A673 (cell line): ENCODE data around the gene OR7C1. TPM values are rescaled to one million over a fixed set of nuclear protein-coding genes. Genes with fewer than 3 reads are reported as not detected.

Experiments used
- Bru-seq: library from RNA; stranded (reverse); fragments of 400-500 nt; gene quantifications from one replicate; lab custom pipeline; 2021; lab: Mats Ljungman, UMichigan
- BruChase-seq, 2 experiments: library from RNA; stranded (reverse); fragments of 400-500 nt; gene quantifications; one replicate each; lab custom pipeline; 2021; lab: Mats Ljungman, UMichigan
- BruUV-seq: library from RNA; stranded (reverse); fragments of 400-500 nt; replicated peaks from 2 replicates; lab custom pipeline; 2021; lab: Mats Ljungman, UMichigan
- CTCF ChIA-PET: fragments of 300-600 bp; sonication (Branson Sonifier 250); formaldehyde crosslinking; loops from one replicate; lab custom pipeline; 2022; ENCODE audit warnings: antibody characterized with exemption; lab: Charles Lee
- POLR2A ChIA-PET: fragments of 300-600 bp; sonication (Branson Sonifier 250); formaldehyde crosslinking; loops from one replicate; lab custom pipeline; 2022; ENCODE audit warnings: antibody characterized with exemption; ENCODE audit not compliant: low non-redundant PET; lab: Charles Lee
- DNase-seq: peaks from one replicate; pipeline ENCODE4 v3.0.0-alpha.2; 2015; ENCODE audit warnings: low spot score
- H3K27ac ChIP-seq: fragments of 200-600 bp; sonication (generic); 2 replicates; pipeline ENCODE4 v1.5.1; 2016; ENCODE audit warnings: mixed run types, low read depth, mild to moderate bottlenecking, mixed read lengths, antibody characterized with exemption, low read length; ENCODE audit not compliant: poor library complexity, severe bottlenecking
- H3K27me3 ChIP-seq: fragments of 200-600 bp; sonication (generic); replicated peaks from 2 replicates; pipeline ENCODE4 v1.6.1; 2017; ENCODE audit warnings: mixed run types, low read depth, mild to moderate bottlenecking, mixed read lengths, antibody characterized with exemption, low read length; ENCODE audit not compliant: insufficient read depth, poor library complexity
- H3K36me3 ChIP-seq: fragments of 200-600 bp; sonication (generic); 2 replicates; pipeline ENCODE4 v1.6.1; 2016; ENCODE audit warnings: mixed run types, mild to moderate bottlenecking, mixed read lengths, antibody characterized with exemption, low read length; ENCODE audit not compliant: insufficient read depth, poor library complexity, severe bottlenecking
- H3K4me1 ChIP-seq: fragments of 200-600 bp; sonication (generic); 2 replicates; pipeline ENCODE4 v1.6.1; 2017; ENCODE audit warnings: mixed run types, mild to moderate bottlenecking, mixed read lengths, antibody characterized with exemption, low read length; ENCODE audit not compliant: insufficient read depth, poor library complexity, severe bottlenecking
- H3K4me3 ChIP-seq: fragments of 200-600 bp; sonication (generic); 2 replicates; pipeline ENCODE4 v1.5.1; 2016; ENCODE audit warnings: low read depth, mixed run types, mild to moderate bottlenecking, mixed read lengths, low read length; ENCODE audit not compliant: poor library complexity, severe bottlenecking
- H3K9me3 ChIP-seq: fragments of 200-600 bp; sonication (generic); 2 replicates; pipeline ENCODE4 v1.6.1; 2016; ENCODE audit warnings: mixed run types, low read depth, mild to moderate bottlenecking, mixed read lengths, antibody characterized with exemption, low read length; ENCODE audit not compliant: poor library complexity, severe bottlenecking
- EZH2 ChIP-seq: fragments of 200-600 bp; sonication (generic); IDR thresholded peaks from 2 replicates; pipeline ENCODE4 v1.6.1; 2017; ENCODE audit warnings: borderline replicate concordance, low read depth, mild to moderate bottlenecking, mixed read lengths, antibody characterized with exemption, low read length; ENCODE audit not compliant: poor library complexity, severe bottlenecking
- intact Hi-C: fragments of 100-400 bp; cut with micrococcal nuclease; formaldehyde crosslinking; loops from one replicate; pipeline ENCODE4 v1.10.0; 2022; ENCODE audit not compliant: unreplicated experiment
- long read RNA-seq: library from polyadenylated mRNA; stranded (forward); transcript quantifications from one replicate; pipeline ENCODE4 v2.0.0, GENCODE V29; 2022
- total RNA-seq: library from RNA; stranded (reverse); gene quantifications from 2 replicates; pipeline ENCODE4 v1.2.3, GENCODE V29; 2021
- TF ChIP-seq, protein P1 (sequence below): fragments of 300-800, 200-600 bp; sonication (generic); conservative IDR thresholded peaks from 2 replicates; pipeline ENCODE4 v1.5.1; 2017; ENCODE audit warnings: low read depth, mild to moderate bottlenecking, antibody characterized with exemption, low read length, moderate library complexity, mixed read lengths

Gene OR7C1
- total RNA-seq (not detected in 2 replicates), Bru-seq, nascent RNA (percentile 4 among the genes with signal in this experiment), BruChase-seq, experiment 1, labeled RNA remaining after a 2-hour chase (not detected), BruChase-seq, experiment 2, labeled RNA remaining after a 6-hour chase (not detected)
- long read RNA-seq, result 0 reads

DNA sequence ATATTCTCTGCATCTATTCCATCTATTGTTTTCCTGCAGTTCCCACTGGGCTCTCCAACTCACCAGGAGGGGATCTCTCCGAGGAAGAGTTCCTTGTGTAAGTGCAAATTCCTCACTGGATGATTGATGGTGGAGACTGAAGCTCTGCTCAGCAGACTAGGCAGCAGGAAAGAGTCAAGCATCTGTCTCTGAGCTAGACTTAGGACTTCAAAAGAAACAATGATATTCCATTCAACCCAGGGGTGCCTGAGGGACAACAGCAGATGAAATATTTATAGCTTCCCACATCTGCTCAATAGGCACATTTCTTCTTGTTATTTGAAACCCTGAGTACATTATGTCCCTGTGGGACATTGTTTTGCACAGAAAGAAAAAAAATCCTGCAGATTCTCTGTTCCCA lies at the start of gene OR7C1, which contains the start of gene OR7A5:
Gene OR7C1, minus strand, starts transcription at position 175 of the 400 bp plus-strand sequence. CDS start 35,049 bp downstream, outside the sequence.
Gene OR7A5, minus strand, starts transcription at position 175 of the 400 bp plus-strand sequence. CDS start 6,944 bp downstream, outside the sequence.
- no peak within 1 kb of the TSS for H3K27ac ChIP-seq
- H3K4me1 ChIP-seq, result no peaks in the 10 kb centered on the region
- POLR2A ChIA-PET, result no interaction called here
- DNase-seq, result peak; percentile 46
- H3K4me3 ChIP-seq, result no peak within 1 kb of the TSS
- CTCF ChIA-PET, result no interaction called here
- H3K36me3 ChIP-seq, result no peaks in the 10 kb centered on the region
- intact Hi-C loops, result no loop called here
- H3K9me3 ChIP-seq, result no peaks in the 10 kb centered on the region
- no peak for TF ChIP-seq EZH2
- TF ChIP-seq, protein P1, sequence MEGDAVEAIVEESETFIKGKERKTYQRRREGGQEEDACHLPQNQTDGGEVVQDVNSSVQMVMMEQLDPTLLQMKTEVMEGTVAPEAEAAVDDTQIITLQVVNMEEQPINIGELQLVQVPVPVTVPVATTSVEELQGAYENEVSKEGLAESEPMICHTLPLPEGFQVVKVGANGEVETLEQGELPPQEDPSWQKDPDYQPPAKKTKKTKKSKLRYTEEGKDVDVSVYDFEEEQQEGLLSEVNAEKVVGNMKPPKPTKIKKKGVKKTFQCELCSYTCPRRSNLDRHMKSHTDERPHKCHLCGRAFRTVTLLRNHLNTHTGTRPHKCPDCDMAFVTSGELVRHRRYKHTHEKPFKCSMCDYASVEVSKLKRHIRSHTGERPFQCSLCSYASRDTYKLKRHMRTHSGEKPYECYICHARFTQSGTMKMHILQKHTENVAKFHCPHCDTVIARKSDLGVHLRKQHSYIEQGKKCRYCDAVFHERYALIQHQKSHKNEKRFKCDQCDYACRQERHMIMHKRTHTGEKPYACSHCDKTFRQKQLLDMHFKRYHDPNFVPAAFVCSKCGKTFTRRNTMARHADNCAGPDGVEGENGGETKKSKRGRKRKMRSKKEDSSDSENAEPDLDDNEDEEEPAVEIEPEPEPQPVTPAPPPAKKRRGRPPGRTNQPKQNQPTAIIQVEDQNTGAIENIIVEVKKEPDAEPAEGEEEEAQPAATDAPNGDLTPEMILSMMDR, result no peak
- peaks cover under 1% of the 10 kb centered on the region for H3K27me3 ChIP-seq
- BruUV-seq, result no TSS peak

DNA sequence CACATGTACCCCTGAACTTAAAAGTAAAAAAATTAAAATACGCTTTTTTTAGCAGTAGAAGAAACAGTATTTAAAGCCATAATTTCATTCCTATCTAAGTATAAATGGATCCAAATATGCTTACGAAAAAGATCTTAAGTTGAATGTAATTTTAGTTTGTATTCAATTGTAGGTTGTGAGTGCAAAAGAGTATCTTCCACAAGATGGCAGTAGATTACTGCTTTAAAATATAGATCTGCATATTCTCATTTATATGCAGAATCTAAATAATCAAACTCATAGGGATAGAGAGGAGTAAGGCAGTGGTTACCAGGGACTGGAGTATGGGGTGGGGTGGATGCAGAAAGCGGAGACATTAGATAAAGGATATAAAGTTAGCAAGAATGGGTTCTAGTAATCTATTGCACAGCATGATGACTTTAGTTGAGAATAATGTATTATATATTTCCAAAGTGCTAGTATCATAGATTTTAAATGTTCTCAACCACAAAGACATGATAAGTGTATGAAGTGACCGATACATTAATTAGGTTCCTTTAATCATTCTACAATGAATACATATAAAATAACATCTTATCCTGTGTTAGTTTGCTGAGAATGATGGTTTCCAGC lies 36.7 kb upstream of the OR7C1 start:
- H3K27ac ChIP-seq, result no peak overlapping the region
- DNase-seq, result peak; percentile 50
- H3K36me3 ChIP-seq, result no peaks in the 10 kb centered on the region
- TF ChIP-seq, protein P1, result peak; percentile 75
- TF ChIP-seq EZH2, result no peak
- intact Hi-C loops, result loop anchor here (2.0 kb wide), 1 partner anchor 279 kb away; no protein-coding TSS in a partner anchor
- no TSS peak for BruUV-seq
- H3K27me3 ChIP-seq, result peaks cover 38% of the 10 kb centered on the region
- no peaks in the 10 kb centered on the region for H3K9me3 ChIP-seq
- H3K4me3 ChIP-seq, result no peak overlapping the region
- POLR2A ChIA-PET, result no interaction called here
- no peaks in the 10 kb centered on the region for H3K4me1 ChIP-seq
- CTCF ChIA-PET, result no interaction called here

DNA sequence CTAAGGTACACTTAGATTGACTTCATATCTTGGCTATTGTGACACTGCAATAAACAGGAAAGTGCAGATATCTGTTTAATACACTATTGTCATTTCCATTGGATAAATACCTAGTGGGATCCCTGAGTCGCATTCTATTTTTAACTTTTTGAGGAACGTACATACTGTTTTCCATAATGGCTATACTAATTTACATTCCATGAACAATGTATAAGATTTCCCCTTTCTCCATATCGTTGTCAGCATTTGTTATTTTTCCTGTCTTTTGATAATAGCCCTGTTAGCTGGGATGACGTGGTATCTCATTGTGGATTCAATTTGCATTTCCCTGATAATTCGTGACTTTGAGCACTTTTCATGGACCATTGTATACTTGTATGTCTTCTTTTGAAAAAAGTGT lies 33.5 kb upstream of the OR7C1 start:
- H3K36me3 ChIP-seq, result no peaks in the 10 kb centered on the region
- no peaks in the 10 kb centered on the region for H3K9me3 ChIP-seq
- H3K27ac ChIP-seq, result no peak overlapping the region
- no peak overlapping the region for H3K4me3 ChIP-seq
- peaks cover 34% of the 10 kb centered on the region for H3K27me3 ChIP-seq
- H3K4me1 ChIP-seq, result no peaks in the 10 kb centered on the region
- TF ChIP-seq, protein P1, result no peak
- TF ChIP-seq EZH2, result no peak
- DNase-seq, result no peak
- intact Hi-C loops, result no loop called here
- BruUV-seq, result no TSS peak
- CTCF ChIA-PET, result no interaction called here
- POLR2A ChIA-PET, result no interaction called here
